ENCODE measurements around the gene FMN1. TPM values are rescaled to one million over a fixed set of nuclear protein-coding genes. Genes with fewer than 3 reads are reported as not detected.

Gene FMN1
- total RNA-seq, 1 donor from 2014 or later: 1.6 TPM

DNA sequence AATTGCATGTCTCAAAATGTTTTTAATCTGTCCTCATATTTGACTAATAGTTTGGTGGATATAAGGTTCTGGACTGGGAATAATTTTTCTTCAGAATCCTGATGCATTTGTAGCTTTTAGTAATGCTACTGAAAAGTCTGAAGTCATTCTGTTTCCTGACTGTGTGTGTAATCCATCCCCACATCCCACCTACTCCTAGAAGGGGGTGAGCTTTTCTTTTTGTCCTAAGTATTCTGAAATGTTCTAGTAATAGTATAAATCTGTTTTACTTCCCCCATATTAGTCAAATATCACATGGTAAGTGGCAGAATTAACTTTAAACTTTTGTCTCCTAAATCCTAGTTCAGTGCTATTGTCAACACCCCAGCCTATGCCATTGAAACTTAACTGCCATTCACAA, 313.9 kb downstream of the FMN1 start:
- Mint-ChIP-seq H3K36me3 (no peaks in the 10 kb centered on the region), H3K4me3 (no peak overlapping the region), H3K4me1 (peaks cover 27% of the 10 kb centered on the region), H3K27me3 (ENCODE audit: low read depth) (no peaks in the 10 kb centered on the region), H3K27ac (no peak overlapping the region), H3K9me3 (no peaks in the 10 kb centered on the region)
- TF ChIP-seq, protein P1, sequence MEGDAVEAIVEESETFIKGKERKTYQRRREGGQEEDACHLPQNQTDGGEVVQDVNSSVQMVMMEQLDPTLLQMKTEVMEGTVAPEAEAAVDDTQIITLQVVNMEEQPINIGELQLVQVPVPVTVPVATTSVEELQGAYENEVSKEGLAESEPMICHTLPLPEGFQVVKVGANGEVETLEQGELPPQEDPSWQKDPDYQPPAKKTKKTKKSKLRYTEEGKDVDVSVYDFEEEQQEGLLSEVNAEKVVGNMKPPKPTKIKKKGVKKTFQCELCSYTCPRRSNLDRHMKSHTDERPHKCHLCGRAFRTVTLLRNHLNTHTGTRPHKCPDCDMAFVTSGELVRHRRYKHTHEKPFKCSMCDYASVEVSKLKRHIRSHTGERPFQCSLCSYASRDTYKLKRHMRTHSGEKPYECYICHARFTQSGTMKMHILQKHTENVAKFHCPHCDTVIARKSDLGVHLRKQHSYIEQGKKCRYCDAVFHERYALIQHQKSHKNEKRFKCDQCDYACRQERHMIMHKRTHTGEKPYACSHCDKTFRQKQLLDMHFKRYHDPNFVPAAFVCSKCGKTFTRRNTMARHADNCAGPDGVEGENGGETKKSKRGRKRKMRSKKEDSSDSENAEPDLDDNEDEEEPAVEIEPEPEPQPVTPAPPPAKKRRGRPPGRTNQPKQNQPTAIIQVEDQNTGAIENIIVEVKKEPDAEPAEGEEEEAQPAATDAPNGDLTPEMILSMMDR (IDR thresholded peaks at IDR 0.05; ENCODE audit: unreplicated experiment): no peak
- no peak for DNase-seq (ENCODE audit: low spot score in 2 of 2, unreplicated experiment in 2 of 2)

DNA sequence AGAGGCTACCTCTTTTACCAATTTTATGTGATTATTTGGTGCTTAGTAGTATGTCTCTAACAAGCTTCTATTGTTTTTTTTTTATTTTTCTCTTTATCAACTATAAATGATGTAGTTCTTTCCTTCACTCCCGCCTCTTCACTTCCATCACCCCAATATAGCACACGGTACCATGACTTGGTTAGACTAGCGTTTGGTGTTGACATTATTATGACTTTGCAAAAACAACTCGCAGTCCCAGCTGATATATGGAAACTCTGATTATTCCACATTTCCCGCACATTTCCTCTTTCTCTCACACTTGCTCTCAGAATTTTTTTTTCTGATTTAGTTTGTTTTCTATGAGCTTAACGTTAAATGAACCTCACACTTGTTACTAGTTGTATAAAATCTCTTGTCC, 314.5 kb downstream of the FMN1 start:
- Mint-ChIP-seq H3K4me1 (peaks cover 24% of the 10 kb centered on the region), H3K27ac (no peak overlapping the region), H3K4me3 (no peak overlapping the region), H3K9me3 (no peaks in the 10 kb centered on the region), H3K36me3 (no peaks in the 10 kb centered on the region), H3K27me3 (ENCODE audit: low read depth) (no peaks in the 10 kb centered on the region)
- TF ChIP-seq, protein P1 (IDR thresholded peaks at IDR 0.05; ENCODE audit: unreplicated experiment): no peak
- DNase-seq (ENCODE audit: low spot score in 2 of 2, unreplicated experiment in 2 of 2): no peak

DNA sequence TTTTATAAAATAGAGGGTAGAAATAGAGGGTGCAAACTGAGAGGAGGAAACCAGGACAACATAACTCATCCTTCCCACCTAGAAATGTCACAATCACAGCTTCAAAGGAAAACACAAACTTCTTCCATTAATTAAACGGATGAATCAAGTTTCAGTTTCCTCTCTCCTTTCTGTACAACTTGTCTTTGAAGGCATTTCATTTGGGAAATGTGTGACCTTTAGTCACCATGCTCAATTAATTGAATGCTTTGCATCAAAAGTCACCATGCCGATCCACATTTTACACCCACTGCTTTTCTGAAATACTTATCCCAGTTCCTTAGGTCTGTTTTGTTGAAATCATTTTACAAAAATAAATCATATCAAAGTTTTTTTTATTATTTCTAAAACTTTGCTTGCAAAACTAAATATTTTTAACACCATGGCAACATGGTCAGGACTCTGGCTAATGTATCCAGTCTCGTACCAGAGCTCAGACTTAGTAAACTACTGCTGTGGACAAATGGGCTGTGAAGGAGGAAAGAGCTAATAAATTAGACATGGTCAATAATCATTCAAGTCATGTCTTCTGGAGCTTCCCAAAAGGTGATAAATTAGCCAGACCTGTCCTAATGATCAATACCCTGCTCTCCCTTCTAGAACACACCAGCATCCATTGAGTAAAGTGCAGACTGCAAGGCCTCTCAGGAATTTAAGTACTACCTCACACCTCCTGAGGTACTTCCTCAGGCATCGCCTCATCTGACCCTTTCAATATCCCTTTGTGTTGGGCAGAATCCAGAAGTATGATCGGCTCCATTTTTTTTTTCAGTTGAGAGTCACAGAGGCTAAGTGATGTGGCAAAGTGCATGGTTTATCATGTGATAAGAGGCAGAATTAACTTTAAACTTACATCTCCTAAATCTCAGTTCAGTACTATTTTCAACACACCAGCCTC, 315.4 kb downstream of the FMN1 start:
- Mint-ChIP-seq H3K36me3 (no peaks in the 10 kb centered on the region), H3K9me3 (no peaks in the 10 kb centered on the region), H3K4me1 (peaks cover 24% of the 10 kb centered on the region), H3K4me3 (no peak overlapping the region), H3K27me3 (ENCODE audit: low read depth) (no peaks in the 10 kb centered on the region), H3K27ac (no peak overlapping the region)
- no peak for DNase-seq (ENCODE audit: low spot score in 2 of 2, unreplicated experiment in 2 of 2)
- TF ChIP-seq, protein P1 (IDR thresholded peaks at IDR 0.05; ENCODE audit: unreplicated experiment): no peak

DNA sequence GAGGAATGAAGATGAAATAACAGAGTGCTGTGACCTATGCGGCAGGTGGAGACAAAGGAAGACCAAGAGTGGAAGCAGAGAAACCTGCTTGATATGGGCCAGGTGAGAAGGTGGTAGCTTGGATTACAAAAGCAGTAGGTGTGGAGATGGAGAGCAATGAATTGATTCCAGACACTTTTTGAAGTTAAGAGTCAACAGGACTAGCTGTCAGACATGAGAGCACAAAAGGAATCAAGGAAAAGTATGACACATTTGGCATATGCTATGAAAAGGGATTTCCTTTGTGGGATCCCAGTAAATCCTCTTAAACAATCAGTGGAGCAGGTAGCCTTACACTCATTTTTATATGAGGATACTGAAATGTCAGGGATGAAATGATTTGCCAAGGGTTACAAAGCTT, 316.2 kb downstream of the FMN1 start:
- DNase-seq (ENCODE audit: low spot score in 2 of 2, unreplicated experiment in 2 of 2): no peak
- Mint-ChIP-seq H3K9me3 (no peaks in the 10 kb centered on the region), H3K27me3 (ENCODE audit: low read depth) (no peaks in the 10 kb centered on the region), H3K27ac (no peak overlapping the region), H3K4me1 (peaks cover 25% of the 10 kb centered on the region), H3K4me3 (no peak overlapping the region), H3K36me3 (no peaks in the 10 kb centered on the region)
- TF ChIP-seq, protein P1 (IDR thresholded peaks at IDR 0.05; ENCODE audit: unreplicated experiment): no peak

DNA sequence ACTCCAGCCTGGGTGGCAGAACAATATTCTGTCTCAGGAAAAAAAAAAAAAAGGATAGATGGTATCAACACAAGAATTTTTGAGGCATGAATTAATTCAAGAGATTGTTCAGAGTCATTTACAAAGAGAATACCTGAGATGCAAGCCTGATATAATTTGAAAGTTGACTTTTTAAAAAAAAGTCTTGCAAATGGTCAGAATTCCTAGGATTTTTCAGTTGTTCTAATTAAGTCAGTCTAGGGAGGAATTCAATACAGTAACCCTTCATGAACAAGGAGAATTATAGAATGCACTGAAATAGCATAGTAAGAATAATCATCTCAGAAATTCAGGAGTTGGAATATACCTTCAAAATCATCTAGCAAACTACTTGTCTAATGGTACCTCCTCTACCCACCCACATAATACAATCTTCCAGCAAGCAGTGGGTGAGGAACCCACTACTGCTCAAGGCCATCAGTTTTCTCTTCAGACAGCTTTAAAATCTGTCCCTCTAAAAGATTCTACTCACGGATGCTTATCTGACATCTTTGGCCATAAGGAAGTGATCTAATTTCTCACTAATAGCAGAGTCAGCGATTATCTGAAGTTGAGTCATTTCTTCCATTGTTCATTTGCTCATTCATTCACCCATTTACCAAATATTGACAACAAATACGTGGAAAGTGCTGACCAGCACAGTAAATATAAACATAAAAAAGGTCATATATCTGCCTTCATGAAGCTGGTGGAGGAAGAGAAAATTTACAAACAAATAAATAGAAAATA, 317.1 kb downstream of the FMN1 start:
- Mint-ChIP-seq H3K27me3 (ENCODE audit: low read depth) (no peaks in the 10 kb centered on the region), H3K36me3 (no peaks in the 10 kb centered on the region), H3K27ac (peak overlapping the region; percentile 28), H3K4me1 (peaks cover 30% of the 10 kb centered on the region), H3K9me3 (no peaks in the 10 kb centered on the region), H3K4me3 (no peak overlapping the region)
- no peak for DNase-seq (ENCODE audit: low spot score in 2 of 2, unreplicated experiment in 2 of 2)
- TF ChIP-seq, protein P1 (IDR thresholded peaks at IDR 0.05; ENCODE audit: unreplicated experiment): no peak

Data from mesothelial cell of epicardium (in vitro differentiated cells).